H1 (cell line): ENCODE measurements around the gene IGF1.

Experiments
- CTCF ChIP-seq, 3 experiments: IDR thresholded peaks; 1 replicate in 2 of 3; 2 replicates in 1 of 3; pipeline versions ENCODE4 v1.5.1 to v1.6.1; 2011; ENCODE audit warnings: low read length in 3 of 3, mild to moderate bottlenecking in 3 of 3, inconsistent platforms in 2 of 3, low read depth in 1 of 3, moderate library complexity in 1 of 3; ENCODE audit not compliant: insufficient read depth in 1 of 3; ENCODE audit errors: control extremely low read depth in 1 of 3
- KDM5A ChIP-seq: fragments of 200-600 bp; IDR thresholded peaks from 2 replicates; pipeline ENCODE4 v1.7.1; 2012; ENCODE audit warnings: mild to moderate bottlenecking, low read length, inconsistent platforms, mixed read lengths
- TAF1 ChIP-seq: IDR thresholded peaks from 2 replicates; pipeline ENCODE4 v1.6.1; 2011; ENCODE audit warnings: mild to moderate bottlenecking, low read depth, low read length

DNA sequence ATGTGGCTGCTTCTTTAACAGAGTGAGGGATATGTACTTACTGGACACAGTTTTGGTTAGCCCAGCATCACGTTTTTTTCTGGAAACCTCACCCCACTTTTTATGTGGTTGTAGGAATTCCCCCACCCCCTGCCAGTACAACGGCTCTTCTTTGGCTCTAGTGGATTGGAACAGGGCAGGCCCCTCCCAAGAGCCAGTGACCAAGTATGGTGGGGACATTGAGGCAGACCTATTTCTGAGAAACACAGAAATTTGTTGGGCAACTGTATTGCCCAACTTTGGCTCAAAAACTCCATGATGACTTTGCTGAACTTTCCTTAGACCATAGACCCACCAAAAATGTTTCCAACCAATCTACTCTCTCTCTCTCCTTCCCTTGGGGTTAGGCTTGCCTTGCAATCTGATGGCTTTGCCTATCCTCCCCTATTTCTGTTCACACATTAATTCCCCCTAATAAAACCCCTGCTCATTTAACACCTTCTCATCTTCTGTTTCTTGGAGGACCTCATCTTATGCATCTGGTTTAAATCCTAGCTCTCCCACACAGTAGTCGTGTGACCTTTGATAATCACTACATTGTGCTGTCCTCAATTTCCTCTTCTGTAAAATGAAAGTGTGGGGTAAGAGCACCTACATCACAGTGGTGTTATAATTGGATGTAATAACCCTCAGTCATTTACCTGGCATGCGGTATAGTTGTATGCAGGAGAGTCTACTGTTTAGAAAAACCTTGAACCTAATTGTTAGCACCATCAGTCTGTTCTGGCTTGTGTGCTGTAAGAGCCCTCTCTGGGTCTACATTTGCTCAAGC, 71.7 kb downstream of the IGF1 start:
- TF ChIP-seq TAF1 (no peak), CTCF (IDR thresholded peaks at IDR 0.05; ENCODE audit: control extremely low read depth in 1 of 3, insufficient read depth in 1 of 3, low read depth in 1 of 3, low read length in 3 of 3) (no peak), KDM5A (no peak)
